H1 (cell line): Measurements from ENCODE around the gene UBE2F. TPM values are rescaled to one million over a fixed set of nuclear protein-coding genes. Genes with fewer than 3 reads are reported as not detected.

Experiments used
- FOSL1 ChIP-seq: IDR thresholded peaks from 2 replicates; pipeline ENCODE4 v1.6.1; 2011; ENCODE audit warnings: mild to moderate bottlenecking, low read depth, low read length, moderate library complexity; ENCODE audit not compliant: insufficient read depth
- HDAC2 ChIP-seq, 2 experiments: fragments of 300-600 bp in 1 of 2; sonication (generic) in 1 of 2; IDR thresholded peaks; 2 replicates each; pipeline ENCODE4 v1.6.1; 2011 to 2012; ENCODE audit warnings: low read depth in 2 of 2, low read length in 2 of 2, mild to moderate bottlenecking in 2 of 2, moderate library complexity in 2 of 2, borderline replicate concordance in 1 of 2, inconsistent platforms in 1 of 2
- NRF1 ChIP-seq: IDR thresholded peaks from 2 replicates; pipeline ENCODE4 v1.6.1; 2011; ENCODE audit warnings: mild to moderate bottlenecking, low read depth, low read length, improper control_type of control experiment
- SP1 ChIP-seq: IDR thresholded peaks from 2 replicates; pipeline ENCODE4 v1.6.1; 2011; ENCODE audit warnings: low read depth, low read length
- TAF1 ChIP-seq: IDR thresholded peaks from 2 replicates; pipeline ENCODE4 v1.6.1; 2011; ENCODE audit warnings: mild to moderate bottlenecking, low read depth, low read length
- TEAD4 ChIP-seq: IDR thresholded peaks from 2 replicates; pipeline ENCODE4 v1.6.1; 2012; ENCODE audit warnings: low read depth, low read length, inconsistent platforms, mixed read lengths
- polyA plus RNA-seq, 7 experiments: library from polyadenylated mRNA; depleted of rRNA in 3 of 7; stranded (reverse) in 5 of 7; unstranded in 2 of 7; fragments of >200 nt in 5 of 7; fragments of 200-250 nt in 2 of 7; gene quantifications; 1 replicate in 5 of 7; 2 replicates in 1 of 7; 4 replicates in 1 of 7; pipeline versions ENCODE4 v1.2.1 to v1.2.3, GENCODE V29; 2011 to 2013; ENCODE audit warnings: missing spikeins in 2 of 7, mixed read lengths in 2 of 7
- total RNA-seq: library from RNA; stranded (reverse); fragmentation: NEBNext Ultra II Directional; extraction: Animal tissue kit (Norgen Biotek cat#: 25700); gene quantifications from 2 replicates; pipeline ENCODE4 v1.2.1, GENCODE V29; 2021
- TF ChIP-seq, protein P1 (sequence below): fragments of 300-600 bp; sonication (generic); IDR thresholded peaks from 2 replicates; pipeline ENCODE4 v1.7.1; 2012; ENCODE audit warnings: low read length, moderate library complexity, mild to moderate bottlenecking, inconsistent platforms; ENCODE audit not compliant: insufficient replicate concordance

UBE2F gene
- total and polyA plus RNA-seq, 2 of the 8 experiments (the other 6 are each of a cell fraction or from before 2014, with no cell fraction given), result 43.3 to 59.8 TPM

DNA sequence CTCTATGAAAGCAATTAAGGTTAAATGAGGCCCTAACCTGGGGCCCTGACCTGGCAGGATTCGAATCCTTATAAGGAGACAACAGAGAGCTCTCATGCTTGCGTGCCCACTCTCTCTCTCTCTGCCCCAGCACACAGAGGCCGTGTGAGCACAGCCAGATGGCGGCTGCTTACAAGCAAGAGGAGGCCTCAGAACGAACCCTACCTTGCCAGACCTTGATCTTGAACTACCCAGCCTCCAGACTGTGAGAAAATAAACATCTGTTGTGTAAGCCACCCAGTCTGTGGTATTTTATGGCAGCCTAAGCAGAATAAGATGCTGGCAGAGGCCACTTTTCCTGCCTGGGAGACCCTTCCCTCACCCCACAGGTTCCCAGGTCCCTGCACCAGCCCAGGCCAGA is 5.2 kb upstream of the UBE2F start (continued):
- TF ChIP-seq, protein P1, sequence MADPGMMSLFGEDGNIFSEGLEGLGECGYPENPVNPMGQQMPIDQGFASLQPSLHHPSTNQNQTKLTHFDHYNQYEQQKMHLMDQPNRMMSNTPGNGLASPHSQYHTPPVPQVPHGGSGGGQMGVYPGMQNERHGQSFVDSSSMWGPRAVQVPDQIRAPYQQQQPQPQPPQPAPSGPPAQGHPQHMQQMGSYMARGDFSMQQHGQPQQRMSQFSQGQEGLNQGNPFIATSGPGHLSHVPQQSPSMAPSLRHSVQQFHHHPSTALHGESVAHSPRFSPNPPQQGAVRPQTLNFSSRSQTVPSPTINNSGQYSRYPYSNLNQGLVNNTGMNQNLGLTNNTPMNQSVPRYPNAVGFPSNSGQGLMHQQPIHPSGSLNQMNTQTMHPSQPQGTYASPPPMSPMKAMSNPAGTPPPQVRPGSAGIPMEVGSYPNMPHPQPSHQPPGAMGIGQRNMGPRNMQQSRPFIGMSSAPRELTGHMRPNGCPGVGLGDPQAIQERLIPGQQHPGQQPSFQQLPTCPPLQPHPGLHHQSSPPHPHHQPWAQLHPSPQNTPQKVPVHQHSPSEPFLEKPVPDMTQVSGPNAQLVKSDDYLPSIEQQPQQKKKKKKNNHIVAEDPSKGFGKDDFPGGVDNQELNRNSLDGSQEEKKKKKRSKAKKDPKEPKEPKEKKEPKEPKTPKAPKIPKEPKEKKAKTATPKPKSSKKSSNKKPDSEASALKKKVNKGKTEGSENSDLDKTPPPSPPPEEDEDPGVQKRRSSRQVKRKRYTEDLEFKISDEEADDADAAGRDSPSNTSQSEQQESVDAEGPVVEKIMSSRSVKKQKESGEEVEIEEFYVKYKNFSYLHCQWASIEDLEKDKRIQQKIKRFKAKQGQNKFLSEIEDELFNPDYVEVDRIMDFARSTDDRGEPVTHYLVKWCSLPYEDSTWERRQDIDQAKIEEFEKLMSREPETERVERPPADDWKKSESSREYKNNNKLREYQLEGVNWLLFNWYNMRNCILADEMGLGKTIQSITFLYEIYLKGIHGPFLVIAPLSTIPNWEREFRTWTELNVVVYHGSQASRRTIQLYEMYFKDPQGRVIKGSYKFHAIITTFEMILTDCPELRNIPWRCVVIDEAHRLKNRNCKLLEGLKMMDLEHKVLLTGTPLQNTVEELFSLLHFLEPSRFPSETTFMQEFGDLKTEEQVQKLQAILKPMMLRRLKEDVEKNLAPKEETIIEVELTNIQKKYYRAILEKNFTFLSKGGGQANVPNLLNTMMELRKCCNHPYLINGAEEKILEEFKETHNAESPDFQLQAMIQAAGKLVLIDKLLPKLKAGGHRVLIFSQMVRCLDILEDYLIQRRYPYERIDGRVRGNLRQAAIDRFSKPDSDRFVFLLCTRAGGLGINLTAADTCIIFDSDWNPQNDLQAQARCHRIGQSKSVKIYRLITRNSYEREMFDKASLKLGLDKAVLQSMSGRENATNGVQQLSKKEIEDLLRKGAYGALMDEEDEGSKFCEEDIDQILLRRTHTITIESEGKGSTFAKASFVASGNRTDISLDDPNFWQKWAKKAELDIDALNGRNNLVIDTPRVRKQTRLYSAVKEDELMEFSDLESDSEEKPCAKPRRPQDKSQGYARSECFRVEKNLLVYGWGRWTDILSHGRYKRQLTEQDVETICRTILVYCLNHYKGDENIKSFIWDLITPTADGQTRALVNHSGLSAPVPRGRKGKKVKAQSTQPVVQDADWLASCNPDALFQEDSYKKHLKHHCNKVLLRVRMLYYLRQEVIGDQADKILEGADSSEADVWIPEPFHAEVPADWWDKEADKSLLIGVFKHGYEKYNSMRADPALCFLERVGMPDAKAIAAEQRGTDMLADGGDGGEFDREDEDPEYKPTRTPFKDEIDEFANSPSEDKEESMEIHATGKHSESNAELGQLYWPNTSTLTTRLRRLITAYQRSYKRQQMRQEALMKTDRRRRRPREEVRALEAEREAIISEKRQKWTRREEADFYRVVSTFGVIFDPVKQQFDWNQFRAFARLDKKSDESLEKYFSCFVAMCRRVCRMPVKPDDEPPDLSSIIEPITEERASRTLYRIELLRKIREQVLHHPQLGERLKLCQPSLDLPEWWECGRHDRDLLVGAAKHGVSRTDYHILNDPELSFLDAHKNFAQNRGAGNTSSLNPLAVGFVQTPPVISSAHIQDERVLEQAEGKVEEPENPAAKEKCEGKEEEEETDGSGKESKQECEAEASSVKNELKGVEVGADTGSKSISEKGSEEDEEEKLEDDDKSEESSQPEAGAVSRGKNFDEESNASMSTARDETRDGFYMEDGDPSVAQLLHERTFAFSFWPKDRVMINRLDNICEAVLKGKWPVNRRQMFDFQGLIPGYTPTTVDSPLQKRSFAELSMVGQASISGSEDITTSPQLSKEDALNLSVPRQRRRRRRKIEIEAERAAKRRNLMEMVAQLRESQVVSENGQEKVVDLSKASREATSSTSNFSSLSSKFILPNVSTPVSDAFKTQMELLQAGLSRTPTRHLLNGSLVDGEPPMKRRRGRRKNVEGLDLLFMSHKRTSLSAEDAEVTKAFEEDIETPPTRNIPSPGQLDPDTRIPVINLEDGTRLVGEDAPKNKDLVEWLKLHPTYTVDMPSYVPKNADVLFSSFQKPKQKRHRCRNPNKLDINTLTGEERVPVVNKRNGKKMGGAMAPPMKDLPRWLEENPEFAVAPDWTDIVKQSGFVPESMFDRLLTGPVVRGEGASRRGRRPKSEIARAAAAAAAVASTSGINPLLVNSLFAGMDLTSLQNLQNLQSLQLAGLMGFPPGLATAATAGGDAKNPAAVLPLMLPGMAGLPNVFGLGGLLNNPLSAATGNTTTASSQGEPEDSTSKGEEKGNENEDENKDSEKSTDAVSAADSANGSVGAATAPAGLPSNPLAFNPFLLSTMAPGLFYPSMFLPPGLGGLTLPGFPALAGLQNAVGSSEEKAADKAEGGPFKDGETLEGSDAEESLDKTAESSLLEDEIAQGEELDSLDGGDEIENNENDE, result no peak
- TF ChIP-seq TEAD4 (no peak), SP1 (no peak), HDAC2 (IDR thresholded peaks at IDR 0.05; ENCODE audit: borderline replicate concordance in 1 of 2, low read depth in 2 of 2, low read length in 2 of 2) (no peak), NRF1 (no peak), TAF1 (no peak), FOSL1 (no peak)
- TF ChIP-seq, all 59 proteins: peak for 0
